ENCODE measurements around the gene CMSS1.

CMSS1 gene

DNA sequence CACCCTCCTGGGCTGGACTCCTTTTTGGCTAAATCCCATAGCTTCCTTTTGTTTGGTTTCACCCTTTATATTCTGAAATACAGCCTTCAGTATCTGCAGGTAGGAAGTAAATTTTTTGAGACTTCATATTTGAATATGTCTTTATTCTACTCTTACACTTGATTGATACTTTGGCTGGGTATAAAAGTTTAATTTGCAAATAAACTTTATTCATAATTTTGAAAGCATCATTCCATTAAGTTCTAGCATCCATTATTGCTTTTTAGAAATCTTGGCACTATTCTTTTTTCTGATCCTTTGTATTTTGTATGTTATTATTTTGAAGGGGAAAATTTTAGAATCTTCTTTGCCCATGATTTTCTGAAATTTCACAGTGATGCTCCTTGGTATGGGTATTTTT, 337.9 kb downstream of the CMSS1 start:
- TF ChIP-seq, protein P1, sequence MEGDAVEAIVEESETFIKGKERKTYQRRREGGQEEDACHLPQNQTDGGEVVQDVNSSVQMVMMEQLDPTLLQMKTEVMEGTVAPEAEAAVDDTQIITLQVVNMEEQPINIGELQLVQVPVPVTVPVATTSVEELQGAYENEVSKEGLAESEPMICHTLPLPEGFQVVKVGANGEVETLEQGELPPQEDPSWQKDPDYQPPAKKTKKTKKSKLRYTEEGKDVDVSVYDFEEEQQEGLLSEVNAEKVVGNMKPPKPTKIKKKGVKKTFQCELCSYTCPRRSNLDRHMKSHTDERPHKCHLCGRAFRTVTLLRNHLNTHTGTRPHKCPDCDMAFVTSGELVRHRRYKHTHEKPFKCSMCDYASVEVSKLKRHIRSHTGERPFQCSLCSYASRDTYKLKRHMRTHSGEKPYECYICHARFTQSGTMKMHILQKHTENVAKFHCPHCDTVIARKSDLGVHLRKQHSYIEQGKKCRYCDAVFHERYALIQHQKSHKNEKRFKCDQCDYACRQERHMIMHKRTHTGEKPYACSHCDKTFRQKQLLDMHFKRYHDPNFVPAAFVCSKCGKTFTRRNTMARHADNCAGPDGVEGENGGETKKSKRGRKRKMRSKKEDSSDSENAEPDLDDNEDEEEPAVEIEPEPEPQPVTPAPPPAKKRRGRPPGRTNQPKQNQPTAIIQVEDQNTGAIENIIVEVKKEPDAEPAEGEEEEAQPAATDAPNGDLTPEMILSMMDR (IDR thresholded peaks at IDR 0.05; ENCODE audit: low read length) = no peak
- TF ChIP-seq EZH2phosphoT487 (IDR thresholded peaks at IDR 0.05; ENCODE audit: low read length) = no peak

DNA sequence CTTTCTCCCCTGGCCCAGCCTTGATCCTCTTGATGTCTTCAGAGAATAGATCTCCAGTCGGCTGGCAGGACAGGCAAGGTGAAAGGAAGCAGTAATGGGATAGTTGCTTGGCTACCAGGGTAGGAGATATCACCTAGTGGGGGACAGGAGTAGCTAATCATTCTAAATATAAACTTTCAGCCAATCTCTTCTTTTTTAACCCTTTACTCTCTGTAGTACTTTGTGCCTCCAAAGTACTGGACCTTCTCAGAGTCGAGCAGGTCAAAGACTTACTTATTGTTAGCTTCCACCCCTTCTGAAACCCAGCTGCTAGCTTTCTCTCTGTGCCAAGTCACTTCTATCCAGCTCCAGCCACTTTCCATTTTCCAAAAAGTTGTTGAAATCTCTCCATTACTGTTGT, 340.0 kb downstream of the CMSS1 start:
- H3K79me2 ChIP-seq (ENCODE audit: low read length) = no peaks in the 10 kb centered on the region
- no peaks in the 10 kb centered on the region for H3F3A ChIP-seq (ENCODE audit: insufficient read depth, low read length)
- H4K20me1 ChIP-seq (ENCODE audit: insufficient read depth, low read length) = no peaks in the 10 kb centered on the region
- no peaks in the 10 kb centered on the region for H3K36me3 ChIP-seq (replicated peaks; ENCODE audit: insufficient read depth, low read length)
- H3K4me2 ChIP-seq (ENCODE audit: low read depth, low read length) = no peak overlapping the region
- no peaks in the 10 kb centered on the region for H3K9me2 ChIP-seq (replicated peaks; ENCODE audit: insufficient read depth, low read length)
- H2AFZ ChIP-seq (ENCODE audit: low read length) = no peak overlapping the region
- no peak for TF ChIP-seq EZH2 (optimal IDR thresholded peaks at IDR 0.05; ENCODE audit: low read depth, low read length)
- TF ChIP-seq, protein P1 (IDR thresholded peaks at IDR 0.05; ENCODE audit: low read length) = no peak
- no peaks in the 10 kb centered on the region for H3K27me3 ChIP-seq (replicated peaks; ENCODE audit: insufficient read depth, low read length)
- no peaks in the 10 kb centered on the region for H3K9me3 ChIP-seq (replicated peaks; ENCODE audit: insufficient read depth, low read length)
- no peak overlapping the region for H3K9ac ChIP-seq (ENCODE audit: low read length)
- H3K27ac ChIP-seq (ENCODE audit: low read length) = no peak overlapping the region
- no peaks in the 10 kb centered on the region for H3K4me1 ChIP-seq (ENCODE audit: low read length)
- no peak for DNase-seq
- H3K4me3 ChIP-seq (ENCODE audit: low read length) = no peak overlapping the region

More for the DNA sequence above, 337.9 kb downstream of the CMSS1 start:
- DNase-seq = no peak
- Histone ChIP-seq H3K27ac (ENCODE audit: low read length) (no peak overlapping the region), H3K9me3 (replicated peaks; ENCODE audit: insufficient read depth, low read length) (no peaks in the 10 kb centered on the region), H3F3A (ENCODE audit: insufficient read depth, low read length) (no peaks in the 10 kb centered on the region), H3K36me3 (replicated peaks; ENCODE audit: insufficient read depth, low read length) (no peaks in the 10 kb centered on the region), H3K9me2 (replicated peaks; ENCODE audit: insufficient read depth, low read length) (no peaks in the 10 kb centered on the region), H3K9ac (ENCODE audit: low read length) (no peak overlapping the region), H2AFZ (ENCODE audit: low read length) (no peak overlapping the region), H3K4me3 (ENCODE audit: low read length) (no peak overlapping the region), H4K20me1 (ENCODE audit: insufficient read depth, low read length) (no peaks in the 10 kb centered on the region), H3K4me1 (ENCODE audit: low read length) (no peaks in the 10 kb centered on the region), H3K27me3 (replicated peaks; ENCODE audit: insufficient read depth, low read length) (no peaks in the 10 kb centered on the region), H3K79me2 (ENCODE audit: low read length) (no peaks in the 10 kb centered on the region), H3K4me2 (ENCODE audit: low read depth, low read length) (no peak overlapping the region)

DNA sequence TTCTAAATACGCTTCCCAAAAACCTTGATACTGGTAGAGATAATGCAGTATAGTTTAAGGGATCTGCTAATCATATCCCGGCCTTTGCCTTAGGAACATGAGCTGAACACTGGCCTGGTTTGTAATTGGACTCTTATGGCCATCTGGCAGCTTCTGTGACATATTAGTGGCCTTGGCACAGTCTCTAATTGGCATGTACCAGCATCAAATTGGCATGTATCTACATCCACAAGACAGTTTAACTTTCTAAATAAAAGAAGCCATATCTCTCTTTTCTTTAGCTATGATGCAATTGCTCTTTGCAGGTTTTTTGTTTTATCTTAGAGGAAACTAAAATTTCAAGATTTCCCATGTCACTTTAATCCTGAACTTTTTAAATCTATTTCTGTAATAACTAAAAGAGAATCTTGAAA, 341.3 kb downstream of the CMSS1 start:
- H3K4me1 ChIP-seq (ENCODE audit: low read length) = no peaks in the 10 kb centered on the region
- H4K20me1 ChIP-seq (ENCODE audit: insufficient read depth, low read length) = no peaks in the 10 kb centered on the region
- H3K79me2 ChIP-seq (ENCODE audit: low read length) = no peaks in the 10 kb centered on the region
- no peak for DNase-seq
- no peak overlapping the region for H3K9ac ChIP-seq (ENCODE audit: low read length)
- no peak overlapping the region for H3K4me3 ChIP-seq (ENCODE audit: low read length)
- no peaks in the 10 kb centered on the region for H3K27me3 ChIP-seq (replicated peaks; ENCODE audit: insufficient read depth, low read length)
- TF ChIP-seq EZH2phosphoT487 (IDR thresholded peaks at IDR 0.05; ENCODE audit: low read length) (no peak), EZH2 (optimal IDR thresholded peaks at IDR 0.05; ENCODE audit: low read depth, low read length) (no peak)
- TF ChIP-seq, protein P1 (IDR thresholded peaks at IDR 0.05; ENCODE audit: low read length) = no peak
- H3K4me2 ChIP-seq (ENCODE audit: low read depth, low read length) = no peak overlapping the region
- no peak overlapping the region for H3K27ac ChIP-seq (ENCODE audit: low read length)
- H3K36me3 ChIP-seq (replicated peaks; ENCODE audit: insufficient read depth, low read length) = no peaks in the 10 kb centered on the region
- no peak overlapping the region for H2AFZ ChIP-seq (ENCODE audit: low read length)
- no peaks in the 10 kb centered on the region for H3F3A ChIP-seq (ENCODE audit: insufficient read depth, low read length)
- H3K9me2 ChIP-seq (replicated peaks; ENCODE audit: insufficient read depth, low read length) = no peaks in the 10 kb centered on the region
- H3K9me3 ChIP-seq (replicated peaks; ENCODE audit: insufficient read depth, low read length) = no peaks in the 10 kb centered on the region

Measured in MM.1S (cell line).